DMS153 treated with DMSO at 0.1 percent for 48 hours (cell line): Measurements from ENCODE around the gene ACIN1.

Experiments
- DNase-seq: peaks from one replicate; lab custom pipeline; 2025; ENCODE audit not compliant: unreplicated experiment; lab: John Stamatoyannopoulos, UW

ACIN1 gene, protein sequence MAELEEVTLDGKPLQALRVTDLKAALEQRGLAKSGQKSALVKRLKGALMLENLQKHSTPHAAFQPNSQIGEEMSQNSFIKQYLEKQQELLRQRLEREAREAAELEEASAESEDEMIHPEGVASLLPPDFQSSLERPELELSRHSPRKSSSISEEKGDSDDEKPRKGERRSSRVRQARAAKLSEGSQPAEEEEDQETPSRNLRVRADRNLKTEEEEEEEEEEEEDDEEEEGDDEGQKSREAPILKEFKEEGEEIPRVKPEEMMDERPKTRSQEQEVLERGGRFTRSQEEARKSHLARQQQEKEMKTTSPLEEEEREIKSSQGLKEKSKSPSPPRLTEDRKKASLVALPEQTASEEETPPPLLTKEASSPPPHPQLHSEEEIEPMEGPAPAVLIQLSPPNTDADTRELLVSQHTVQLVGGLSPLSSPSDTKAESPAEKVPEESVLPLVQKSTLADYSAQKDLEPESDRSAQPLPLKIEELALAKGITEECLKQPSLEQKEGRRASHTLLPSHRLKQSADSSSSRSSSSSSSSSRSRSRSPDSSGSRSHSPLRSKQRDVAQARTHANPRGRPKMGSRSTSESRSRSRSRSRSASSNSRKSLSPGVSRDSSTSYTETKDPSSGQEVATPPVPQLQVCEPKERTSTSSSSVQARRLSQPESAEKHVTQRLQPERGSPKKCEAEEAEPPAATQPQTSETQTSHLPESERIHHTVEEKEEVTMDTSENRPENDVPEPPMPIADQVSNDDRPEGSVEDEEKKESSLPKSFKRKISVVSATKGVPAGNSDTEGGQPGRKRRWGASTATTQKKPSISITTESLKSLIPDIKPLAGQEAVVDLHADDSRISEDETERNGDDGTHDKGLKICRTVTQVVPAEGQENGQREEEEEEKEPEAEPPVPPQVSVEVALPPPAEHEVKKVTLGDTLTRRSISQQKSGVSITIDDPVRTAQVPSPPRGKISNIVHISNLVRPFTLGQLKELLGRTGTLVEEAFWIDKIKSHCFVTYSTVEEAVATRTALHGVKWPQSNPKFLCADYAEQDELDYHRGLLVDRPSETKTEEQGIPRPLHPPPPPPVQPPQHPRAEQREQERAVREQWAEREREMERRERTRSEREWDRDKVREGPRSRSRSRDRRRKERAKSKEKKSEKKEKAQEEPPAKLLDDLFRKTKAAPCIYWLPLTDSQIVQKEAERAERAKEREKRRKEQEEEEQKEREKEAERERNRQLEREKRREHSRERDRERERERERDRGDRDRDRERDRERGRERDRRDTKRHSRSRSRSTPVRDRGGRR

DNA sequence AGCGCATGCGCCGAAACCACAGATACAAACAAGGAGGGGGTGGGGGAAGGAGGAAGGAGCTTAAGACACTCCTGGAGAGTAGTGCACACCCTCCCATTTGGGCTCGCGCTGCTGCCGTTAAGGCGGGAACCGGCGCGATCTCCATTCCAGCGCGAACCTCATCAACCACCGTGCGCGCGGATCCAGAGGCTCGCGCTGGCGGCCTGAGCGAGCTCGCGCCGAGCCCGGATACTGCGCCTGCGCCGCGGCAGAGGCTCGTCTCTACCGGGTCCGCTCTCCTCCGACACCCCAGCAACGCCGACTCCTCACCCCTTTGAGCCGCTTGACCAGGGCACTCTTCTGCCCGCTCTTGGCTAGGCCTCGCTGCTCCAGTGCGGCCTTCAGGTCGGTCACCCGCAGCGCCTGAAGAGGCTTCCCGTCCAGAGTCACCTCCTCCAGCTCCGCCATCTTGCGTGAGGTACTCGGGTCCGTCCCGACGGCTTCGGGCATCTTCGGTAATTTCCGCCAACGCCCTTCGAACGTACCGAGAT is at the start of gene ACIN1:
Gene ACIN1, minus strand, starts transcription at position 471 of the 530 bp plus-strand sequence. Its CDS starts 24 bp downstream, at position 447.
- DNase-seq: no peak

- no peak for DNase-seq
These were observed 49.0 kb upstream of the ACIN1 start for GRCh38 chr14:23143911-23144310.

DNA sequence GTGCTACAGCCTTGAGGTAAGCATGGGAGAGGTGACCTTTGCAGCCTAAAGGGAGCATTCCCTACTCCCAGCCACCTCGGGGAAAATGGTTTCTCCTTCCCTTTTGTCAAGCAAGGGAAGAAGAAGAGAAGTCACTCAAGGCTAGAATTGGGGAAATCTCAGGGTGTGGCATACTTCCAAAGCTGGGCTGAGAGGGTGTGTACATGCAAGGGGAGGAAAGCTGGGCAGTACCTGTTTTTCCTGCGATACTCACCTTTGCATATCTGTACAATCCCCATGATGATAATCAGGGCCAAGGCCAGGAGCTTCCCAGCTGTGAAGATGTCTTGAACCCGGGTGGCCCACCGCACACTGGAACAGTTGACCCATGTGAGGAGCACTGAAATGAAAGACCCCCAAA is 47.9 kb upstream of the ACIN1 start:
- no peak for DNase-seq

GRCh38 chr14:23141706-23142444 is 46.9 kb upstream of the ACIN1 start:
- DNase-seq: no peak

- no peak for DNase-seq
These were observed 45.4 kb upstream of the ACIN1 start for GRCh38 chr14:23140371-23140770.

GRCh38 chr14:23139874-23140273 is 44.9 kb upstream of the ACIN1 start:
- no peak for DNase-seq

- DNase-seq: no peak
These were observed 43.0 kb upstream of the ACIN1 start for GRCh38 chr14:23137813-23138535.

- no peak for DNase-seq
These were observed 42.4 kb upstream of the ACIN1 start for GRCh38 chr14:23137192-23137812.

DNA sequence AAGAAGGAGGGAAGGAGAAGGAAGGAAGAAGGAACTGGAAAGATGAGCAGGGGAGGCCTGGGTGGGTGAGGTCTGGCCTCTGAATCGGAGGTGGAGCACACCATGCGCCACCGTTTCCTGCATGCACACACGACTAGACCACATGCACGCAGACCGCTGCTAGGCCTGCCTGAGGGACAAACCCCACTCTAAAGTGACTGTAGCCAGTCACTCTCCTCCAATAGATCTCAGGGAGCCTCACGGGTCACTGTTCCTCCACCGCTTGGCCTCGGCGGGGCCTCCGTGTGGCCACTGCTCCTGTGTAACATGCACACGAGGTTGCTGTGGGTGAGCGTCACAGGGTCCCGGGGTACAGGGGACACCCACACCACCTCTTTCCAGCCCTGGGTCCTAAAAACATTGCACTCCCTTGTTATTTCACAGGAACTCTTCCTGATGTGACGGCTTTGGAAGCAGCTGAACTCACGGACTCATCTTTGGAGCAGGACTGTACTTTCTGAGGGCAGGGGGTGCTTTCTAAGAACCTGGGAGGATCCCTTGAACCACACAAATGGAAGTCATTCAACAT is 41.7 kb upstream of the ACIN1 start:
- no peak for DNase-seq

DNA sequence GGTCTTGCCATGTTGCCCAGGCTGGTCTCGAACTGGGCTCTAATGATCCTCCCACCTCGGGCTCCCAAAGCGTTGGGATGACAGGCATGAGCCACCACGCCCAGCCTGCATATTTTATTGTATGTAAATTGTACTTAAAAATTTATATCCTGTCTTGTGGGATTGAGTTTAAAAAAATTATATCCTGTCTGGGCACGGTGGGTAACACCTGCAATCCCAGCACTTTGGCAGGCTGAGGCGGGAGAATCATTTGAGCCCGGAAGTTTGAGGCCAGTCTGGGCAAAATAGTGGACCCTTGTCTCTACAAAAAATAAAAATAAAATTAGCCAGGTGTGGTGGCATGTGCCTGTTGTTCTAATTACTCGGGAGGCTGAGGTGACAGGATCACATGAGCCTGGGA is 38.0 kb upstream of the ACIN1 start:
- DNase-seq: no peak

- DNase-seq: no peak
These were observed 36.5 kb upstream of the ACIN1 start for GRCh38 chr14:23131482-23131881.

GRCh38 chr14:23130871-23131270 is 35.9 kb upstream of the ACIN1 start:
- DNase-seq: no peak

GRCh38 chr14:23129759-23130316 is 34.9 kb upstream of the ACIN1 start:
- DNase-seq: no peak

- no peak for DNase-seq
These were observed 34.2 kb upstream of the ACIN1 start for GRCh38 chr14:23128969-23129758.

DNA sequence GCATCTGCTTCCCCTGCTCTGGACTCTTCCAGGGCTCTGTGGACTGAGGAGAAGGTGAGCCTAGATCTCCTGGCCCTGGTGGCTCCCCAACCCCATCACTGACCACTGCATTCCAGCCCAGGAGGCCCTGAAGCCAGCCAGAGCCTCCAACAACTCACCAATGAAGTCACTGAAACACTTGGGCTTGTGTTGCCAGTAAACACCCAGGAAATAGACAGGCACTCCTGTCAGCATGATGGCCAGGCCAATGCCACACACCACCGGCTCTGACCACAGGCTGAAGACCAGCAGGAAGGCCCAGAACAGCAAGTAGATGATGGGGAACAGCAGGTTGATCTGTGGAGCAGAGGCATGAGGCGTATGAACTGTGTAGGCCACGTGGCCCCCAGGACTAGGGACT is 32.9 kb upstream of the ACIN1 start:
- no peak for DNase-seq

GRCh38 chr14:23126548-23127278 is 31.8 kb upstream of the ACIN1 start:
- DNase-seq: no peak

- DNase-seq: no peak
These were observed 31.1 kb upstream of the ACIN1 start for GRCh38 chr14:23125933-23126524.
